Endodermal cell (in vitro differentiated cells): Measurements from ENCODE around the gene QKI. TPM values are rescaled to one million over a fixed set of nuclear protein-coding genes. Genes with fewer than 3 reads are reported as not detected.

Experiments
- DNase-seq: peaks from one replicate; pipeline ENCODE4 v3.0.0-alpha.2; 2017
- H3K27ac ChIP-seq: 2 replicates; pipeline ENCODE4 v1.5.1; 2013; ENCODE audit warnings: mild to moderate bottlenecking, low read depth, low read length, moderate library complexity
- H3K27me3 ChIP-seq: 2 replicates; pipeline ENCODE4 v1.6.1; 2013; ENCODE audit warnings: mild to moderate bottlenecking, low read length, moderate library complexity; ENCODE audit not compliant: insufficient read depth, control insufficient read depth, poor library complexity, severe bottlenecking
- H3K36me3 ChIP-seq: 2 replicates; pipeline ENCODE4 v1.7.0; 2013; ENCODE audit warnings: mild to moderate bottlenecking, low read length, moderate library complexity; ENCODE audit not compliant: control insufficient read depth, insufficient read depth
- H3K4me1 ChIP-seq: one replicate; pipeline ENCODE4 v1.7.0; 2013; ENCODE audit warnings: low read length; ENCODE audit not compliant: control insufficient read depth, insufficient read depth
- H3K4me3 ChIP-seq: 2 replicates; pipeline ENCODE4 v1.5.1; 2013; ENCODE audit warnings: mild to moderate bottlenecking, low read length, moderate library complexity
- H3K9ac ChIP-seq: 2 replicates; pipeline ENCODE4 v1.6.1; 2013; ENCODE audit warnings: mild to moderate bottlenecking, low read length, moderate library complexity; ENCODE audit not compliant: poor library complexity, severe bottlenecking; ENCODE audit errors: extremely low read depth
- H3K9me3 ChIP-seq: 2 replicates; pipeline ENCODE4 v1.6.1; 2013; ENCODE audit warnings: mild to moderate bottlenecking, low read length, moderate library complexity; ENCODE audit not compliant: control insufficient read depth
- H3K27ac Mint-ChIP-seq: 2 replicates; pipeline ENCODE4 v1.8.0; 2020; ENCODE audit warnings: mixed read lengths
- H3K27me3 Mint-ChIP-seq: 2 replicates; pipeline ENCODE4 v1.8.0; 2021; ENCODE audit warnings: mild to moderate bottlenecking, mixed read lengths; ENCODE audit not compliant: insufficient read depth
- H3K36me3 Mint-ChIP-seq: 2 replicates; pipeline ENCODE4 v1.8.0; 2020; ENCODE audit warnings: low read depth, mixed read lengths
- H3K4me1 Mint-ChIP-seq: 2 replicates; pipeline ENCODE4 v1.8.0; 2020; ENCODE audit warnings: mixed read lengths
- H3K4me3 Mint-ChIP-seq: 2 replicates; pipeline ENCODE4 v1.8.0; 2020; ENCODE audit warnings: mild to moderate bottlenecking, moderate library complexity, mixed read lengths
- H3K9me3 Mint-ChIP-seq: 2 replicates; pipeline ENCODE4 v1.8.0; 2020; ENCODE audit warnings: mild to moderate bottlenecking, mixed read lengths
- WGBS, 2 experiments: methylation state at CpG; one replicate each; pipeline versions ENCODE4 v1.1.5 to v1.1.7; 2013; ENCODE audit warnings: missing lambda C conversion rate in 2 of 2, mixed read lengths in 1 of 2; ENCODE audit not compliant: insufficient coverage in 1 of 2, insufficient read length in 1 of 2; 5-methylcytosine and 5-hydroxymethylcytosine counted together
- total RNA-seq, 2 donors: library from RNA; stranded (reverse); fragmentation: NEBNext Ultra II Directional in 1 of 2; extraction: Animal tissue kit (Norgen Biotek cat#: 25700) in 1 of 2; gene quantifications; 2 replicates in 1 of 2; 3 replicates in 1 of 2; pipeline ENCODE4 v1.2.1, GENCODE V29; 2021
- TF ChIP-seq, protein P1 (sequence below): fragments of 200-600 bp; sonication (generic); conservative IDR thresholded peaks from 2 replicates; pipeline ENCODE4 v1.5.0; 2021; ENCODE audit warnings: antibody characterized with exemption, mild to moderate bottlenecking

The QKI gene
- total RNA-seq, 2 donors from 2014 or later, result 93.3 to 107 TPM

DNA sequence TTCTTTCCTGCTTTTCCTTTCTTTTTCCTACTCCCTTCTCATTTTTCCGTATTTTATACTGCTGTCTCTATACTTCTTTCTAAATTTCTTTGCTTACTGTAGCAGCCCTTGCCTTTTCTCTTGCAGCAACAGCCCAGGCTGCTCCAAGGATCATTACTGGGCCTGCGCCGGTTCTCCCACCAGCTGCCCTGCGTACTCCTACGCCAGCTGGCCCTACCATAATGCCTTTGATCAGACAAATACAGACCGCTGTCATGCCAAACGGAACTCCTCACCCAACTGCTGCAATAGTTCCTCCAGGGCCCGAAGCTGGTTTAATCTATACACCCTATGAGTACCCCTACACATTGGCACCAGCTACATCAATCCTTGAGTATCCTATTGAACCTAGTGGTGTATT lies 148.8 kb downstream of the QKI start:
- TF ChIP-seq, protein P1, sequence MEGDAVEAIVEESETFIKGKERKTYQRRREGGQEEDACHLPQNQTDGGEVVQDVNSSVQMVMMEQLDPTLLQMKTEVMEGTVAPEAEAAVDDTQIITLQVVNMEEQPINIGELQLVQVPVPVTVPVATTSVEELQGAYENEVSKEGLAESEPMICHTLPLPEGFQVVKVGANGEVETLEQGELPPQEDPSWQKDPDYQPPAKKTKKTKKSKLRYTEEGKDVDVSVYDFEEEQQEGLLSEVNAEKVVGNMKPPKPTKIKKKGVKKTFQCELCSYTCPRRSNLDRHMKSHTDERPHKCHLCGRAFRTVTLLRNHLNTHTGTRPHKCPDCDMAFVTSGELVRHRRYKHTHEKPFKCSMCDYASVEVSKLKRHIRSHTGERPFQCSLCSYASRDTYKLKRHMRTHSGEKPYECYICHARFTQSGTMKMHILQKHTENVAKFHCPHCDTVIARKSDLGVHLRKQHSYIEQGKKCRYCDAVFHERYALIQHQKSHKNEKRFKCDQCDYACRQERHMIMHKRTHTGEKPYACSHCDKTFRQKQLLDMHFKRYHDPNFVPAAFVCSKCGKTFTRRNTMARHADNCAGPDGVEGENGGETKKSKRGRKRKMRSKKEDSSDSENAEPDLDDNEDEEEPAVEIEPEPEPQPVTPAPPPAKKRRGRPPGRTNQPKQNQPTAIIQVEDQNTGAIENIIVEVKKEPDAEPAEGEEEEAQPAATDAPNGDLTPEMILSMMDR, result no peak
- Mint-ChIP-seq H3K36me3 (peaks cover 30% of the 10 kb centered on the region), H3K9me3 (no peaks in the 10 kb centered on the region), H3K27me3 (no peaks in the 10 kb centered on the region), H3K27ac (peak overlapping the region; percentile 2), H3K4me1 (no peaks in the 10 kb centered on the region), H3K4me3 (no peak overlapping the region)
- 96 to 100% methylated on average over 6 to 8 of the region's 8 CpGs for WGBS, 2 experiments
- no peak for DNase-seq
- Histone ChIP-seq H3K9me3 (no peaks in the 10 kb centered on the region), H3K27ac (no peak overlapping the region), H3K27me3 (no peaks in the 10 kb centered on the region), H3K9ac (no peak overlapping the region), H3K4me3 (no peak overlapping the region), H3K36me3 (peaks cover 48% of the 10 kb centered on the region), H3K4me1 (no peaks in the 10 kb centered on the region)

DNA sequence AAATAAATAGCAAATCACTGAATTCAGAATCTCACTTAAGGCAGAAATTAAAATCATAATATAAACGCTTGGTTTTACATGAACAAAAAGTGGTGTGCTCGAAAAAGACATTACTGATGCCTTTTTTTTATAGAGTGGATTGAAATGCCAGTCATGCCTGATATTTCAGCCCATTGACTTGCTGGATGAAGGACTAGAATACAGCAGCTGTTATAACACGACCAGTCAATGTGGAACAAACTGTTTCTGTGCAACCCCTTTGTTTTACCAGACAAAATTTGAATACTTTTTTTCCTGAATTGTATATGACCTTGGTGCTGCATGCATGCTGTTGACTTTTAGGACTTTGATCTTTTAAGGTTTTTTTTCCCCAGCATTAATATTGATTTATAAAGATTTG lies 150.0 kb downstream of the QKI start:
- Histone ChIP-seq H3K36me3 (peaks cover 45% of the 10 kb centered on the region), H3K27ac (no peak overlapping the region), H3K4me3 (no peak overlapping the region), H3K9ac (no peak overlapping the region), H3K9me3 (no peaks in the 10 kb centered on the region), H3K4me1 (no peaks in the 10 kb centered on the region), H3K27me3 (no peaks in the 10 kb centered on the region)
- Mint-ChIP-seq H3K27ac (no peak overlapping the region), H3K4me3 (no peak overlapping the region), H3K36me3 (peaks cover 23% of the 10 kb centered on the region), H3K27me3 (no peaks in the 10 kb centered on the region), H3K9me3 (no peaks in the 10 kb centered on the region), H3K4me1 (no peaks in the 10 kb centered on the region)
- TF ChIP-seq, protein P1, result no peak
- no peak for DNase-seq
- WGBS, 2 experiments, result 93 to 94% methylated on average over 3 of the region's 3 CpGs

DNA sequence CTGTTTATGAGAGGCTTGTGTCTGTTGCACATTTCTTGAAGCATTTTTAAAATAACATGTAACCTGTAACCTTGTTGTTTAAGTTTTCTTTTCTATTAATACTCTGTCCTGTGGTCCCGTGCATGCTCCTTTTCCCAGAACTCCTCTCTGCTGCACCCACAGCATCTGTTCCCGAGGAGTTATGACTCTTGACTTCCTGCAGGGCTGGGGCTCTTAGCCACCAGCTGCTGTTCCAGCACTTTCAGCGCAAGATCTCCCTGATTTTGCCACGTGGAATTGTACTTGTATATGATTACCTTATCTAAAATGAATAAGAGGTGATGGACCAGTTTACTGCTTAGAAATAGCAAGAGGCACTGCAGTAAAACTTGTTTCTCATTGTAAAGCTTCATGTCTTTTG lies 150.6 kb downstream of the QKI start:
- no peaks in the 10 kb centered on the region for H3K27me3 ChIP-seq
- no peak for DNase-seq
- no peak overlapping the region for H3K27ac ChIP-seq
- H3K36me3 ChIP-seq, result peaks cover 44% of the 10 kb centered on the region
- no peak overlapping the region for H3K4me3 ChIP-seq
- H3K4me1 ChIP-seq, result no peaks in the 10 kb centered on the region
- Mint-ChIP-seq H3K27me3 (no peaks in the 10 kb centered on the region), H3K9me3 (no peaks in the 10 kb centered on the region), H3K4me1 (no peaks in the 10 kb centered on the region), H3K27ac (no peak overlapping the region), H3K36me3 (peaks cover 19% of the 10 kb centered on the region), H3K4me3 (no peak overlapping the region)
- no peak overlapping the region for H3K9ac ChIP-seq
- TF ChIP-seq, protein P1, result no peak
- H3K9me3 ChIP-seq, result no peaks in the 10 kb centered on the region
- WGBS, 2 experiments, result 92 to 100% methylated on average over 2 to 4 of the region's 4 CpGs
